Umbilical cord (tissue), 2 donors: Measurements from ENCODE around the gene LRFN2. TPM values are rescaled to one million over a fixed set of nuclear protein-coding genes. Genes with fewer than 3 reads are reported as not detected.
A peak's percentile ranks its signal among the peaks of the same experiment; 100 is the strongest.

Experiments used
- DNase-seq: peaks from one replicate; pipeline ENCODE4 v3.0.0-alpha.2; 2015; ENCODE audit warnings: low spot score
- total RNA-seq: library from RNA; depleted of rRNA; stranded (reverse); fragments of >200 nt; gene quantifications from one replicate; pipeline ENCODE4 v1.2.3, GENCODE V29; 2014; ENCODE audit warnings: low replicate concordance; ENCODE audit not compliant: insufficient read depth

The LRFN2 gene
- total RNA-seq, 1 donor from 2014 or later, result 1.9 TPM

DNA sequence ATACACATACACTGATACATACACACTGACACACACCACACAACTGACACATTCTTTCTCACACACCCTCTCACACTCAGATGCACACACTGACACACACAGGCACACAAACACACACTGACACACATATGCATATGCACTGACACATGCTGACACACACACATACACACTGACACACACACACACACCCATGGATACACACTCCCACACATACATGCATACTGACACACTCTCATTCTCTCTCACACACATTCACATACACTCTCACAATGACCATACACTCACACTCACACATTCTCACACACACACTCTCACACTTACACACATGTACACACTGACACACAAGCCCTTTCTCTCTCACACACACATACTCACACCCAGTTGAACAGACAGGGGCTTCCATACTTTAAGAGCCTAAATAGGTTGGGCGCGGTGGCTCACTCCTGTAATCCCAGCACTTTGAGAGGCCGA, 236.4 kb downstream of the LRFN2 start:
- DNase-seq, result no peak

DNA sequence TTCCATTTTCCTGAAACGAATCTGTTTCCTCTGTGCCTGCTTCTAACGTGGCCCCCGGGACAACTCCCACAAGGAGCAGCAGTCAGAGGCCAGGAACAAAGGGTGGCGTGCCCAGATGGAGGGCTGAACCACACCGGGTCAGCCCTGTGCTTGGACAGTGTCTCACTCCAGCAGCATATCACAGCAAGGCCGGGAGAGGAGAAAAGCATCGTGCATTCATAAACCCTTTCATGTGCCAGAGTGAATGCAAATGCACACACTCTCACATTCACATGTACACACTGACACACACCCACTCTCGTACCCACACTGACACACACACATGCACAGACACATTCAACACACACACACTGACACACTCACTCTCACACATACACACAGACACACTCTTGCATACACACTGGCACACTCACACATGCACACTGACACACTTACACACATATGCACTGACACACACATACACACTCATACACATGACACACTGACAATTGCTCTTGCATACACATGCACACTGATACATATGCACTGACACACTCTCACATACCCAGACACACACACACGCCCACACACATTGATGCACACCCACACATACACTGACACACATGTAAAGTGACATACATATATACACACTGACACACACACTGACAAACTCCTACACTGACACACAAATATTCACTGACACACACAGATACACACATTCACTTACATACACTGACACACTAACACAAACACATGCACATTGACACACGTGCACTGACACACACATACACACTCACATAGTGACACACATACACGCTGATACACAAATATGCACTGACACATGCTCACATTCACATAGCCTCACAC, 237.0 kb downstream of the LRFN2 start:
- DNase-seq, result no peak

DNA sequence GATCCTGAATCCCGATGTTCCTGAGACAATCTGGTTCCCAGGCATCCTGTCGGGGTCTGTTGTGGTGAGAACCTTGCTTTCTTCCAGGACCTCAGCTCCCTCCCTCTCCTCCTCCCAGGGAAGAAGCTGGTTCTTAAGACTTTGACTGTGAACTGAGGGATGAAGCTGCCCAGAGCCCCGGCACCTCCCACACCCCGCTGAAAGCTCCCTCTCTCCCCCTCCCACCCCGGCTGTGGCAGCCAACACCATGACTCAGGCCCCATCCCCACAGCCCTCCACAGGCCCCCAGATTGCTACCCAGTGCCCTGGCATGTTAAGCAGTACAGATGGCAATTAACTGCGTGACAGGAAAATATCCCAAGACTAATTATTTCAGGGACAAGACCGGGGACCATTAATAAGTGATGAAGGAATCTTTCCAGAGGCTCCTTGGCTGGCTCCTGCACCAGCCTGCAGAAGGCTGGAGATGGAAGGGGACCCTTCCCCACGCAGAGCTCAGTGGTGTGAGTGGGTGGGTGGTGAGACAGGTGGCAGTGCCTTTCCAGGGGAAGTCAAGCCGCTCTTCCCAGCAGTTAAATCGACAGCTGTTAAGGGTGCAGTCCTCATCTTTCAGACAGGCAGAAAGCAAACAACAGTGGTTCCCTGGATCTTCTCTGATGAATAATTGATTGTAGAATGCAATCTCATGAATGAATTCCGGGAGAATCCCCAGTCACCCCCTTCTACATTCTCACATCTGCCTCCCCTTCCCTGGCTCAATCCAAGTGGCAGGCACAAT, 237.9 kb downstream of the LRFN2 start:
- DNase-seq, result peak; percentile 71

DNA sequence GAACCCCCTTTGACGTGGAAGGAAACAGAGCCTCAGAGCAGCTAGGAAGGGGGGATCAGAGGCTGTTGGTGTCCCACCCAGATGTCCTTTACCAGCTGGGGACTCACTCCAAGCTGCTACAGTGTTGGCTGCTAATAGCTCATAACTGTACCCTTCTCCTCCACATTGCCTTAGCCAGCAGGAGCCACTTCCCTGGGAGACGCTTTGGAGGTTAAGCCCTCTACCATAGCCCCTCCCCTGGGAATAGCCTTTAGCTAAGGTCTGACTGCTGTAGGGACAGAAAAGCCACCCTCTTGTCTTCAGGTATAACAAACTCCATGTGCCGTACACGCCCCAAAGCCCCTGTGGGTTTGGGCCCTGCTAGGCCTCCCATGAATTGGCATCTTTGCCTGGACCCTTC, 238.6 kb downstream of the LRFN2 start:
- no peak for DNase-seq

DNA sequence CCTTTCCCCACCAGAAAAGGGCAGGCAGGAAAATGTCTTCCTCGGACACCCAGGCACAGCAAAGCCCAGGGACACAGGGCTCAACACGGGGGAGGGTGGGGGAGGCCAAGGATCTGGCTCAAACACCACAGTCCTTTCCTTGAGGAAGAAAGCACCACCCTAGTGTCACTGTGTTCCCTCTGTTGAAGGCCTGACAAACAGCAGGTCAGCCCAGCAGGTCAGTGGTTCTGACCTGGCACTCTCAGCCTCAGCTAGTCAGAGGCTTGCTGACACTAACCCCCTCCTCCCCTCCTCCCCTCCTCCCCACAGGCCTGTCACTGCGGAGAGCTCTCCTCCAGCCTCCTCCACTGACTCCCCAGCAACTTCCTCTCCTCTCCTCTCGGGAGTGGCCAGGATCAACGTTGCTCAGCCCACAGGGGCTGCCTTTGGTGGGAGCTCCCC, 239.6 kb downstream of the LRFN2 start:
- DNase-seq, result no peak

DNA sequence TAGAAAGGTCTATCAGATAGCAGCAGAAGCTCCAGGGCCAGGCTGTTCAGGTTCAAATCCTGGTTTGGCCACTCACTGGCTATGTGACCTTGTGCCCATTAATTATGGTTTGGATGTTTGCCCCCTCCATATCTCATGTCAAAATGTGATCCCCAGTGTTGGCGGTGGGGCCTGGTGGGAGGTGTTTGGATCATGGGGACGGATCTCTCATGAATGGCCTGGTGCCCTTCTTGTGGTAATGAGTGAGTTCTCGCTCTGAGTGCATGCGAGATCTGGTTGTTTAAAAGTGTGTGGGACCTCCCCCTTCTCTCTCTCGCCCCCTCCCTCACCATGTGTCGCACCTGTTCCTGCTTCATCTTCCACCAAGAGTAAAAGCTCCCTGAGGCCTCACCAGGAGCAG, 240.9 kb downstream of the LRFN2 start:
- no peak for DNase-seq

DNA sequence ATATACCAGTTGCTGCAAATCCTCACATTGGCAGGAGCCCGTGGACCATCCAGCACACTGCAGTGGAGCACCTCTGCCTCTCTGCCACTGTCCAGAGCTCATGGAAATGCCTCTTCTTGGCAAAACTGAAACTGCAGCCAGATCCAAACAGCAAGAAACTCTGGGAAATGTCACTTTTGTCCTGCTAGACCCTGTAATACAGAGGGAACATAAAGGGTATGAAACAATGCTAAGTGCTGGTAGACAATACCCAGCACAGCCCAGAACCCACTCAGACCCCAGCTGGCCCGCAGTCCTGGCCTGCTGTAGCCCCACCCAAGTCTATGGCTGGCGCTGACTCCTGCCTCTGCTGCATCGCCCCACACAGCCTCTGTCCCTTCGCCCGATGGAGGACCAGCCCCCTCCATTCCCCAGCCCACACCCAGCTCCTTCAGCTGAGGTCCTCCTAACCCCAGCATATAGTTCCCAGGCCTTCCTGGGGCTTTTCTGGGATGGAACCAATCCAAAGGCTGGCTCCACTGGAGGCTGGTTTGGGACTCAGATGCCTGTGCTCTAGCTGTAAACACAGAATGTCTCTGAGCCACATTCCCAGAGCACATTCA, 242.5 kb downstream of the LRFN2 start:
- DNase-seq, result peak; percentile 19

DNA sequence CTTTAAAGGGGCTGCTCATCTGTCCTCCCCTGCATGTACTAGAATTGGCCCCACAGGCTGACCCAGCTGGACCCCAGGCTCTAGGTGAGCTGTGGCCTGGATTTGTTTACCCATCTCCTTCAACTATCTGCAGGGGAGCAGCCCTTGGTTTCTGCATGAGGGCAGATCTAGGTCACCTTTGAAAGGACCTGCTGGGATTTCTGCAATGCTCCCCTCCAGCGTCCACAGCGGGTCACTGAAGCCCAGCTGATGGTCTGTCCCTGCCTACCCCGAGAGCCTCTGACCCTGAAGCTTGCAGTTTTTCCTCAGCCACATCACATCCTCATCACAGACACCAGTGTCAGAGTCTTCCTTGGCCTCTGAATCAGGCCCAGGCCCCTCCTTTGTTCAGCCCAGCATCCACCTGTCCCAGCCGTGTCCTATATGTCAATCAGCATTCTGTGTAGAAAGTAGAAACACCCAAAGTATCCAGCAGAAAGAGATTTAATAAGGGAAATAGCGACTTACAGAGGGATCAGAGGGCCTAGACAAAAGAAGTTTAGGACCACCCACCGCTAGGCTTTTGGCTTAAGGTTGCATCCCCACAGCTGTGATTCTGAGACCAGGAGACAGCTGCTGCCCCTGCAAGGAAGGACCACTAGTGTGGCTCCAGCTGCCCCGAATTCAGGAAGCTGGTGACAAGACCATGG, 243.1 kb downstream of the LRFN2 start:
- no peak for DNase-seq

DNA sequence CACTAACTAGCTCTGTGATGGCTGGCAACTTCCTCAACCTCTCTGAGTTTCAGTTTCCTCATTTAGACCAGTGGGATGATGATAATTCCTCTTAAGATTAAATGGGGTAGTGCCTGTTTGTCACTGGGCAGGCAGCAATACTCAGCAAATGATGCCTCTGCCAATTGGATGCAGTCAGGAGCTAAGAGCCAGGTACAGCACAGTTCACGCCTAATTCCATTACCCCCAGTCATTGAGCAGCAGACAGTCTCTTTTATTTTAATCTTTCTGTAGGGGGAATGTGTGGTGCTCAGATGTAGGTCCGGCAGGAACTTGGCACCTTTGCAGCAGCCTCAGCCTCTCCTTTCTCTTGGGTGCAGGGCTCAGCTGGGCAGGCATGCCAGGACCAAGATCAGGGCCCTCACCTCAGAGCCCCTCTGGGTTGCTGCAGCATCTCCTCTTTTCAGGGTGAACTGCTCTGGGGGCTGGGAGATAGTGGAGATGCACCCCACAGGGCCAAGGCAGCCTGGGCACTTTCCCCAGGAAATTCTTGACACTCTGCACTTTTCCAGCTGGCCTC, 243.8 kb downstream of the LRFN2 start:
- no peak for DNase-seq

DNA sequence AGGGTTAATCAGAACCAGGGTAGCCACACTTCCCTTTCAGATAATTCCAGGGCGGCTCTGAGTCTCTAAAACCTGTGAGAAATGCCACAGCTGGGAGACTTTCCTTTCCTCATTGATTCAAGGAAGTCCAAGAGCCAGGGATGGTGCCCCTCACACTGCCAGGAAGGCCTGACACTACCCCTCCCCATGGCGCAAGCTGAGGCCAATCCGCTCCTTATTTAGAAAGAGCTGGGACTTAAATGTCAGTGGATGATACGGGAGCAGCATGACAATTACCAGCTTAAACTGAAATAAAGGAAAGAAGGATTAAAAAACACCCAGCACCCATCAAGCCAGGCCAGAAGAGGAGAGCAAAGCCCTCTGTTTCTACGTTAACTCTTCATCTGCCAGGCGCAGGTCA, 244.4 kb downstream of the LRFN2 start:
- DNase-seq, result no peak

DNA sequence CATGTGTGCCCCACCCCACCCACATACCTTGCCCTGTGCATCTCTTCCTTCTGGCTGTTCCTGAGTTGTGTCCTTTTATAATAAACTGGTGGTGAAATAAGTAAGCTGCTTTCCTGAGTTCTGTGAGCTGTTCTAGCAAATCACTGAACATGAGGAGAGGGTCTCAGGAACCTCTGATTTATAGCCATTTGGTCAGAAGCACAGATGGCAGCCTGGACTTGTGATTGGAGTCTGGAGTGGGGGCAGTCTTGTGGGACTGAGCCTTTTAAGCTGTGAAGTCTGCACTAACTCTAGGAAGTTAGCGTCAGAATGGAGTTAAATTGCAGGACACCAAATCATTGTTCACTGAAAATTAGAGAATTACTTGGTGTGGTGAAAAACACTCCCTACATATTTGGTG, 245.4 kb downstream of the LRFN2 start:
- no peak for DNase-seq
